SK-N-MC (cell line): ENCODE data around the gene DUT.

Experiments
- EZH2 ChIP-seq: fragments of 200-600 bp; sonication (generic); IDR thresholded peaks from one replicate; pipeline ENCODE4 v1.6.1; 2017; ENCODE audit warnings: antibody characterized with exemption
- FOXP2 ChIP-seq: optimal IDR thresholded peaks from 2 replicates; pipeline ENCODE3; 2011; ENCODE audit warnings: mild to moderate bottlenecking, moderate library complexity; ENCODE audit not compliant: insufficient read depth; ENCODE audit errors: extremely low read length, control extremely low read depth
- POLR2AphosphoS5 ChIP-seq: IDR thresholded peaks from 2 replicates; pipeline ENCODE4 v1.6.1; 2012; ENCODE audit warnings: mild to moderate bottlenecking, low read depth, low read length, borderline replicate concordance

GRCh38 chr15:48373821-48374451 is 42.7 kb downstream of the DUT start:
- TF ChIP-seq POLR2AphosphoS5 = no peak
- TF ChIP-seq EZH2 = no peak
- no peak for TF ChIP-seq FOXP2
